Thymus (tissue), 11 donors: ENCODE results near the gene RNF220. TPM values are rescaled to one million over a fixed set of nuclear protein-coding genes. Genes with fewer than 3 reads are reported as not detected.
"Not testable (repeated sequence)": the region's sequence is repeated elsewhere in the genome, so short reads cannot be mapped to it uniquely, and the experiment has no call there.

Experiments used
- DNase-seq, 9 donors: peaks; one replicate each; pipeline ENCODE4 v3.0.0-alpha.2; 2013; ENCODE audit warnings: low spot score in 9 of 9, low read depth in 6 of 9, missing footprints in 1 of 9
- H3K27ac ChIP-seq, 2 donors: one replicate each; pipeline ENCODE4 v1.5.1; 2013; ENCODE audit warnings: control low read depth in 1 of 2, low read depth in 1 of 2, low read length in 1 of 2, mild to moderate bottlenecking in 1 of 2, moderate library complexity in 1 of 2
- H3K27me3 ChIP-seq, 2 donors: one replicate each; pipeline ENCODE4 v1.5.1; 2013; ENCODE audit warnings: low read length in 1 of 2; ENCODE audit not compliant: control insufficient read depth in 2 of 2, insufficient read depth in 1 of 2
- H3K36me3 ChIP-seq, 2 donors: one replicate each; pipeline ENCODE4 v1.5.1; 2013; ENCODE audit warnings: low read length in 1 of 2, mild to moderate bottlenecking in 1 of 2, moderate library complexity in 1 of 2; ENCODE audit not compliant: control insufficient read depth in 2 of 2, insufficient read depth in 2 of 2
- H3K4me1 ChIP-seq, 2 donors: one replicate each; pipeline ENCODE4 v1.5.1; 2013; ENCODE audit warnings: low read length in 2 of 2; ENCODE audit not compliant: control insufficient read depth in 2 of 2, insufficient read depth in 2 of 2
- H3K4me3 ChIP-seq, 2 donors: one replicate each; pipeline ENCODE4 v1.5.1; 2013; ENCODE audit warnings: low read length in 2 of 2, control low read depth in 1 of 2, mild to moderate bottlenecking in 1 of 2
- H3K9me3 ChIP-seq, 2 donors: one replicate each; pipeline ENCODE4 v1.5.1; 2013; ENCODE audit warnings: low read length in 1 of 2, mild to moderate bottlenecking in 1 of 2; ENCODE audit not compliant: control insufficient read depth in 2 of 2, insufficient read depth in 1 of 2
- WGBS: extraction: QIAGEN DNeasy Blood & Tissue Kit; methylation state at CpG from one replicate; pipeline ENCODE4 v1.1.7; 2013; 5-methylcytosine and 5-hydroxymethylcytosine counted together
- polyA plus RNA-seq: library from polyadenylated mRNA; stranded (reverse); fragments of 200-250 nt; gene quantifications from one replicate; pipeline ENCODE4 v1.2.3, GENCODE V29; 2013
- total RNA-seq: library from RNA; stranded (reverse); fragments of 120-200 nt; gene quantifications from one replicate; pipeline ENCODE4 v1.2.4, GENCODE V29; 2013
- donor health status: healthy.

Gene RNF220
- total and polyA plus RNA-seq, 2 donors = 66.3 to 70.0 TPM

- no peaks in the 10 kb centered on the region for H3K4me1 ChIP-seq
- H3K27ac ChIP-seq = no peak overlapping the region
- 80% methylated on average over 6 of the region's 6 CpGs for WGBS
- no peaks in the 10 kb centered on the region for H3K36me3 ChIP-seq
- no peaks in the 10 kb centered on the region for H3K9me3 ChIP-seq
- no peak overlapping the region for H3K4me3 ChIP-seq
- DNase-seq = no peak
- no peaks in the 10 kb centered on the region for H3K27me3 ChIP-seq
These were observed 153.8 kb downstream of the RNF220 start for GRCh38 chr1:44558883-44559282.

- 96% methylated on average over 13 of the region's 13 CpGs for WGBS
- no peaks in the 10 kb centered on the region for H3K27me3 ChIP-seq
- H3K9me3 ChIP-seq = no peaks in the 10 kb centered on the region
- no peak overlapping the region for H3K27ac ChIP-seq
- DNase-seq = no peak
- H3K4me1 ChIP-seq = no peaks in the 10 kb centered on the region
- H3K36me3 ChIP-seq = no peaks in the 10 kb centered on the region
- no peak overlapping the region for H3K4me3 ChIP-seq
These were observed 154.3 kb downstream of the RNF220 start for GRCh38 chr1:44559330-44559729.

GRCh38 chr1:44559913-44560312 is 154.9 kb downstream of the RNF220 start:
- Histone ChIP-seq H3K4me1 (no peaks in the 10 kb centered on the region), H3K27me3 (no peaks in the 10 kb centered on the region), H3K4me3 (no peak overlapping the region), H3K27ac (no peak overlapping the region), H3K9me3 (no peaks in the 10 kb centered on the region), H3K36me3 (no peaks in the 10 kb centered on the region)
- no peak for DNase-seq
- WGBS = 96% methylated on average over 6 of the region's 6 CpGs

- not testable (repeated sequence) for H3K27ac ChIP-seq, H3K9me3 ChIP-seq, H3K36me3 ChIP-seq, H3K4me1 ChIP-seq, H3K27me3 ChIP-seq, H3K4me3 ChIP-seq, DNase-seq
- WGBS = 97% methylated on average over 3 of the region's 3 CpGs
These were observed 155.6 kb downstream of the RNF220 start for GRCh38 chr1:44560696-44561095.

- H3K27ac ChIP-seq = no peak overlapping the region
- H3K27me3 ChIP-seq = no peaks in the 10 kb centered on the region
- no peaks in the 10 kb centered on the region for H3K9me3 ChIP-seq
- H3K4me1 ChIP-seq = no peaks in the 10 kb centered on the region
- no peak for DNase-seq
- no peak overlapping the region for H3K4me3 ChIP-seq
- H3K36me3 ChIP-seq = no peaks in the 10 kb centered on the region
- WGBS = 95% methylated on average over 5 of the region's 5 CpGs
These were observed 160.2 kb downstream of the RNF220 start for GRCh38 chr1:44565259-44565750.

GRCh38 chr1:44565833-44566232 is 160.8 kb downstream of the RNF220 start:
- Histone ChIP-seq H3K9me3 (no peaks in the 10 kb centered on the region), H3K36me3 (no peaks in the 10 kb centered on the region), H3K27me3 (no peaks in the 10 kb centered on the region)

GRCh38 chr1:44566281-44567046 is 161.4 kb downstream of the RNF220 start:
- no peak overlapping the region for H3K27ac ChIP-seq
- H3K4me1 ChIP-seq = no peaks in the 10 kb centered on the region
- no peak overlapping the region for H3K4me3 ChIP-seq
- no peaks in the 10 kb centered on the region for H3K36me3 ChIP-seq
- no peaks in the 10 kb centered on the region for H3K9me3 ChIP-seq
- no peak for DNase-seq
- no peaks in the 10 kb centered on the region for H3K27me3 ChIP-seq
- WGBS = 96% methylated on average over 7 of the region's 7 CpGs

More at GRCh38 chr1:44565833-44566232, 160.8 kb downstream of the RNF220 start:
- 97% methylated on average over 6 of the region's 6 CpGs for WGBS
- no peak overlapping the region for H3K27ac ChIP-seq
- H3K4me3 ChIP-seq = no peak overlapping the region
- no peak for DNase-seq
- H3K4me1 ChIP-seq = no peaks in the 10 kb centered on the region

GRCh38 chr1:44568128-44568900 is 163.3 kb downstream of the RNF220 start:
- Histone ChIP-seq H3K9me3 (no peaks in the 10 kb centered on the region), H3K4me3 (no peak overlapping the region), H3K27ac (no peak overlapping the region), H3K4me1 (no peaks in the 10 kb centered on the region), H3K36me3 (no peaks in the 10 kb centered on the region), H3K27me3 (no peaks in the 10 kb centered on the region)
- 95% methylated on average over 10 of the region's 10 CpGs for WGBS
- no peak for DNase-seq

GRCh38 chr1:44569491-44569890 is 164.4 kb downstream of the RNF220 start:
- no peaks in the 10 kb centered on the region for H3K36me3 ChIP-seq
- DNase-seq = no peak
- H3K4me3 ChIP-seq = no peak overlapping the region
- H3K4me1 ChIP-seq = no peaks in the 10 kb centered on the region
- 94% methylated on average over 4 of the region's 4 CpGs for WGBS
- H3K27ac ChIP-seq = no peak overlapping the region
- H3K9me3 ChIP-seq = no peaks in the 10 kb centered on the region
- no peaks in the 10 kb centered on the region for H3K27me3 ChIP-seq
